LNCAP (cell line): Measurements from ENCODE around the gene CCDC87.

Experiments
- TF ChIP-seq, protein P1 (sequence below): fragments of 450-650 bp; IDR thresholded peaks from 2 replicates; pipeline ENCODE4 v1.5.1; 2017; ENCODE audit warnings: mild to moderate bottlenecking

Gene CCDC87

DNA sequence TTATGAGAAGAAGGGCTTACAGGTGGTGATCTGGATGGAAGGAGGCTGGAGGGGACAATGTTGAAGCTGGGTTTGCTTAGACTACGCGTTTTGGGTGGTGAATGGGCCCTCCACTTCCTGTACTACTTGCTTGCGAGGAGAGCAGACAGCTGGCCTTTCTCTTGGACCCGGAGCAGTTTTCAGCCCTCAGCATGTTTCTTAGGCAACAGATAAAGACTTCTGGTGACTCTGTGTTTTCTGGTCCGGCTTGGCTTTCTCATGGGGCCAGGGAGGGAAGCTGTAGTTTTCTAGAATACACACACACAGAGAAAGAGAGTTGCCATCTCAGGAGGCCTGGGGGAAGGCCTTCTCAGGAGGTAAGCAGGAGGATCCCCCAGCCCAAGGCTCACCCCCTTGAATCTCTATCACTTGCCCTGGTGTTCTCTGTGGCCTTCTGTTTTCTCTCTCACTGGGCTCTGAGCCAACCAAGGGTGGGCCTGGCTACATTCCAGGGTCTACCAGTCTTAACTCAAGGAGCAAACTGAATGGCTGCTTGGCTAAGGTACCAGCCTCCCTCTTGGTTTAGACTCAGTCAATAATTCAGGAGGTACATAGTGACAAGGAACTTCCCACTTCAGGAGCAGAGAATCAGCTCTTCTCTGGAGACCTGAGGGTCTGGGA is 2.5 kb upstream of the CCDC87 start:
- TF ChIP-seq, protein P1, sequence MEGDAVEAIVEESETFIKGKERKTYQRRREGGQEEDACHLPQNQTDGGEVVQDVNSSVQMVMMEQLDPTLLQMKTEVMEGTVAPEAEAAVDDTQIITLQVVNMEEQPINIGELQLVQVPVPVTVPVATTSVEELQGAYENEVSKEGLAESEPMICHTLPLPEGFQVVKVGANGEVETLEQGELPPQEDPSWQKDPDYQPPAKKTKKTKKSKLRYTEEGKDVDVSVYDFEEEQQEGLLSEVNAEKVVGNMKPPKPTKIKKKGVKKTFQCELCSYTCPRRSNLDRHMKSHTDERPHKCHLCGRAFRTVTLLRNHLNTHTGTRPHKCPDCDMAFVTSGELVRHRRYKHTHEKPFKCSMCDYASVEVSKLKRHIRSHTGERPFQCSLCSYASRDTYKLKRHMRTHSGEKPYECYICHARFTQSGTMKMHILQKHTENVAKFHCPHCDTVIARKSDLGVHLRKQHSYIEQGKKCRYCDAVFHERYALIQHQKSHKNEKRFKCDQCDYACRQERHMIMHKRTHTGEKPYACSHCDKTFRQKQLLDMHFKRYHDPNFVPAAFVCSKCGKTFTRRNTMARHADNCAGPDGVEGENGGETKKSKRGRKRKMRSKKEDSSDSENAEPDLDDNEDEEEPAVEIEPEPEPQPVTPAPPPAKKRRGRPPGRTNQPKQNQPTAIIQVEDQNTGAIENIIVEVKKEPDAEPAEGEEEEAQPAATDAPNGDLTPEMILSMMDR = no peak

DNA sequence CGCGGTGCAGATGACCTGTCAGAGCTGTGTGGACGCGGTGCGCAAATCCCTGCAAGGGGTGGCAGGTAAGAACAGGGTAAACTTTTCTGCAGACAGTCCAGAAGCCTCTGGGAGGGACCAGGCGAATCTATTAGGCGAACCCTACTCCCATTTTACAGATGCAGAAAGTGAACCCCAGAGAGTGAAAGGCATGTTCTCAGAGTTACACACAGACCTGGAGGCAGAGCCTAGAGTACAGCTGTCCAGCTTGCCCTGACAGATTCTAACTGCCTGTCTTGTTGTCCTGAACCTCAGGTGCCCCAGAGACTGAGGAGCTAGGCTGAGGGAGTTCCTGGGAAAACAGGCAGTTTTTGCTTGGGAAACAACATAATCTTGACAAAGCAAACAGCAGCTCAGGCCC is 787 bp upstream of the CCDC87 start:
- TF ChIP-seq, protein P1 = no peak

DNA sequence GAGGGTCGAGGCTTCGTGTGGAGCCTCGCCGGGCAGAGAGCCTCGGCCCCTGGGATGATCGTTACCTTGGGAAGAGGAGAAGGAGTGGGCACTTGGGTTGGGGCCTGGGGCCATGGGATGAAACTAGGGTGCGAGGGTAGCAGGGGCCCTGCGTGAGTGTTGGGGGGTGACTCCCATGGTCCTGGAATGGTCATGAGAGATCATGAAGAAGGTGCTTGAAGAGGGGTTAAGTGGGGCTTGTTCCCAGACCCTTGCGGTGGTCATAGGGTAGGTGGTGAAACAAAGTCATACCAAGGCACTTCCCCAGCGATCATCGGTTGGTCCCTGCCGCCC is 406 bp upstream of the CCDC87 start:
- TF ChIP-seq, protein P1 = no peak

DNA sequence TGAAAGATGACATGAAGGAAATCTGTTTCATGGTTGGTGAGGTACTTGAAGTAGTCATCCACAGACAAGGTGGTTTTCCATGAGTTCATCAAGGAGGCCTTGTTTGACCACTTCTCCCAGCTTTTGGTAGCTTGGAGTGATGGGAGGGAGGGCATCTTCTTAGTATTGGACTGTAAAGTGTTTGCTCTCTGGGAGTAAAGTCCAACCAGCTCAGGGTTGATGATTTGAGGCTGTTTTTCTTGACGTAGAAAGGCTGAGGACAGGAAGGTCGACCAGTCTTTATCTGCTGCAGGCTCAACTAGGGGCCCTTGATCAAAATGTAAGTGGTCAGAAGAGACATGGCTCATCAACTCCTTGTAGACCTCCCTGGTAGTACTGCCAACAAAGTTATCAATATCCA is 1.7 kb downstream of the CCDC87 start:
- TF ChIP-seq, protein P1 = no peak

DNA sequence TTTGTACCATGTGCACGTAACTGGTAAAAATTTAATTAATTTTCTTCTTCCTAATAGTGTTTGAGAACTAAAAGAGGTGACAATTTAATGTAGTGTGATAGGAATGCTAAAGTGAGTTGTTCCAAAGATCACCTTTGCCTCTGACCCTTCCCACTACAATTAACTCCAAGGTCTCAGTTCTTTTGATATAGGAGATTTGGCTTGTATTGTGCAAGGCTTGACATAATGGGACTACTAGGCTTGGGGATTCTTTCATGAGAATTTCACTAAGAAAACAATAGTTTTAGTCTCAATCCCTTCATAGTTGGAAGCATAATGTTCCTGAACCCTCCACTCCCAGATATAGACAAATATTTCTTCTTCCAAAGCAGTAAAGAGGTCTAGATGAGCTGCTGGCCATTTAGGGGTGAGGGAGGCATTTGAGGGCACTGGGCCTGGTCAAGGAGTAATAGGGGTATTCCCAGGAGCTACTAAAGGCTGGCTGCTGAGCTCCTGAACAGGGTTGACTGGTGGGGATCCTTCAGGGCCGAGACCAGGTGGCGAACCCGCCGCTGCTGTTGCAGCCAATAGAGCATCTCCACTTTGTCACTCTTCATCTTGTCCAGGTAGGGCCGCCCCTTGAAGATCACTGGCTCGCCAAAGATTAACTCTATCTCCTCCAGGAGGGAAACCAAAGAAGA is 2.7 kb downstream of the CCDC87 start:
- TF ChIP-seq, protein P1 = no peak

DNA sequence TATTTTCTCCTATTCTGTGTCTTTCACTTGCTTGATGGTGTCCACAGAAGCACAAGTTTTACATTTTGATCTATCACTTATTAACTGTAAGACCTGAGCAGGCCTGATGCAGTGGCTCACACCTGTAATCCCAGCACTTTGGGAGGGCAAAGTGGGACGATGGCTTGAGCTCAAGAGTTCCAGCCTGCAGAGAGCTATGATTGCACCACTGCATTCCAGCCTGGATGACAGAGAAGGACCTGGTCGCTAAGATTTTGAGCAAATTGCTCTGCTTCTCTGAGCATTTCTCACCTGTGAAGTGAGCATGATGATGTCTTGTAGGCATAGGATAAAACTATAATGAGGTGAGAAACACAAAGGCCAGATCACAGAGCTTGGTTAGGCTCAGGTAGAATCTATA is 6.7 kb downstream of the CCDC87 start:
- TF ChIP-seq, protein P1 = no peak

DNA sequence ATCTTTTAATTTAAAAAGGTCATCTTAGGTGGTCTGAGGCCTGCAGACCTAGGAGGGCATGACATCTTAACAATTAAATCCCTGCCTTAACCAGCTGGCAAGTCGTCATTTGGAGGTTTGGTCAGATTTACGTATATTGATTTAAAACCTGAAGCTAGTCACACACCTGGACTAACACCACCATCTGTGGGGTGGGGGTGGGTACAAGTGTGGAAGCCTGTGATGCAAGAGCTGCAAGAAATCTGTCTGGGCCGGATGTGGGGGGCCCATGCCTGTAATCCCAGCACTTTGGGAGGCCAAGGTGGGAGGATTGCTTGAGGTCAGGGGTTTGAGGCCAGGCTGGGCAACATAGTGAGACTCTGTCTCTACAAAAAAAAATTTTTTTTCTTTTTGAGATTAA is 11.6 kb downstream of the CCDC87 start:
- TF ChIP-seq, protein P1 = no peak
